Skeletal muscle cell (primary cell): ENCODE data around the gene LMO4.

Source experiments
- DNase-seq: peaks from one replicate; pipeline ENCODE4 v3.0.0-alpha.2; 2010; ENCODE audit warnings: low read depth
- H3K4me3 ChIP-seq: 2 replicates; pipeline ENCODE4 v1.5.1; 2011; ENCODE audit warnings: low read depth, mild to moderate bottlenecking, control low read depth, low read length, moderate library complexity

The LMO4 gene

GRCh38 chr1:87348341-87349019, 19.8 kb downstream of the LMO4 start:
- no peak for DNase-seq
- H3K4me3 ChIP-seq = no peak overlapping the region

GRCh38 chr1:87349036-87349435, 20.4 kb downstream of the LMO4 start:
- no peak overlapping the region for H3K4me3 ChIP-seq
- no peak for DNase-seq

GRCh38 chr1:87355894-87356293, 27.2 kb downstream of the LMO4 start:
- H3K4me3 ChIP-seq = no peak overlapping the region
- no peak for DNase-seq

- no peak for DNase-seq
- H3K4me3 ChIP-seq = no peak overlapping the region
Measured at GRCh38 chr1:87356591-87356990, 27.9 kb downstream of the LMO4 start.

GRCh38 chr1:87358219-87358618, 29.5 kb downstream of the LMO4 start:
- H3K4me3 ChIP-seq = no peak overlapping the region
- no peak for DNase-seq

- DNase-seq = no peak
- no peak overlapping the region for H3K4me3 ChIP-seq
Measured at GRCh38 chr1:87359586-87359985, 30.9 kb downstream of the LMO4 start.

GRCh38 chr1:87362063-87362833, 33.6 kb downstream of the LMO4 start:
- no peak overlapping the region for H3K4me3 ChIP-seq
- no peak for DNase-seq

GRCh38 chr1:87362834-87363426, 34.2 kb downstream of the LMO4 start:
- no peak overlapping the region for H3K4me3 ChIP-seq
- no peak for DNase-seq

GRCh38 chr1:87367549-87367948, 38.9 kb downstream of the LMO4 start:
- no peak overlapping the region for H3K4me3 ChIP-seq
- no peak for DNase-seq

- no peak for DNase-seq
- no peak overlapping the region for H3K4me3 ChIP-seq
Measured at GRCh38 chr1:87368907-87369306, 40.2 kb downstream of the LMO4 start.

GRCh38 chr1:87369736-87370478, 41.2 kb downstream of the LMO4 start:
- no peak overlapping the region for H3K4me3 ChIP-seq
- DNase-seq = no peak

- H3K4me3 ChIP-seq = no peak overlapping the region
- no peak for DNase-seq
Measured at GRCh38 chr1:87370544-87370943, 41.9 kb downstream of the LMO4 start.

- DNase-seq = no peak
- no peak overlapping the region for H3K4me3 ChIP-seq
Measured at GRCh38 chr1:87379306-87379705, 50.6 kb downstream of the LMO4 start.

- no peak for DNase-seq
- no peak overlapping the region for H3K4me3 ChIP-seq
Measured at GRCh38 chr1:87386217-87386790, 57.6 kb downstream of the LMO4 start.

- no peak overlapping the region for H3K4me3 ChIP-seq
- DNase-seq = no peak
Measured at GRCh38 chr1:87388411-87388810, 59.7 kb downstream of the LMO4 start.

GRCh38 chr1:87389011-87389410, 60.3 kb downstream of the LMO4 start:
- no peak for DNase-seq
- H3K4me3 ChIP-seq = no peak overlapping the region

GRCh38 chr1:87389546-87389945, 60.9 kb downstream of the LMO4 start:
- H3K4me3 ChIP-seq = no peak overlapping the region
- no peak for DNase-seq

- H3K4me3 ChIP-seq = no peak overlapping the region
- peak; percentile 41 for DNase-seq
Measured at GRCh38 chr1:87392248-87393192, 63.8 kb downstream of the LMO4 start.
